HCT116 (cell line): Measurements from ENCODE around the gene MYO7B. TPM values are rescaled to one million over a fixed set of nuclear protein-coding genes. Genes with fewer than 3 reads are reported as not detected.

Experiments
- ATAC-seq: fragments of 200-7000 bp; cut with Tn5 transposase; 2 replicates; pipeline ENCODE4 v1.9.1; 2020; ENCODE audit warnings: mild to moderate bottlenecking, moderate library complexity
- BruUV-seq: library from RNA; stranded (reverse); fragments of 400-500 nt; replicated peaks from 2 replicates; lab custom pipeline; 2021; lab: Mats Ljungman, UMichigan
- CTCF ChIA-PET: fragments of 300-600 bp; sonication (Branson Sonifier 250); formaldehyde crosslinking; loops from one replicate; lab custom pipeline; 2021; ENCODE audit warnings: antibody characterized with exemption; lab: Charles Lee
- POLR2A ChIA-PET: fragments of 300-600, 350-600 bp; sonication (Branson Sonifier 250); formaldehyde crosslinking; loops from one replicate; lab custom pipeline; 2021; ENCODE audit warnings: antibody characterized with exemption; lab: Charles Lee
- RAD21 ChIA-PET, 2 experiments: fragments of 300-600 bp; sonication (Branson Sonifier 250); formaldehyde crosslinking; loops; one replicate each; lab custom pipeline; 2023; ENCODE audit warnings: low total read pairs in 2 of 2; ENCODE audit not compliant: uncharacterized antibody in 2 of 2, unreplicated experiment in 2 of 2, low non-redundant PET in 1 of 2; lab: Charles Lee
- DNase-seq: peaks from one replicate; pipeline ENCODE4 v3.0.0-alpha.2; 2010; ENCODE audit warnings: low read depth, low spot score
- H2AFZ ChIP-seq: fragments of 200-600 bp; shearing (Covaris generic), sonication (generic); 2 replicates; pipeline ENCODE4 v1.6.1; 2017; ENCODE audit warnings: low read depth, mixed run types, mixed read lengths, antibody characterized with exemption, low read length; ENCODE audit not compliant: poor library complexity, severe bottlenecking
- H3K27ac ChIP-seq: 2 replicates; pipeline ENCODE4 v1.5.1; 2012; ENCODE audit warnings: low read depth, low read length
- H3K27me3 ChIP-seq: fragments of 200-600 bp; sonication (generic); 2 replicates; pipeline ENCODE4 v1.6.1; 2016; ENCODE audit warnings: mixed run types, low read length, mixed read lengths; ENCODE audit not compliant: insufficient read depth
- H3K36me3 ChIP-seq, 2 experiments: fragments of 200-500 bp in 1 of 2; fragments of 200-600 bp in 1 of 2; sonication (Bioruptor generic) in 1 of 2; sonication (generic) in 1 of 2; 2 replicates each; pipeline versions ENCODE4 v1.5.1 to v1.6.1; 2014 to 2016; ENCODE audit warnings: low read length in 2 of 2, inconsistent platforms in 1 of 2, mixed read lengths in 1 of 2, mixed run types in 1 of 2; ENCODE audit not compliant: insufficient read depth in 2 of 2, control insufficient read depth in 1 of 2
- H3K4me1 ChIP-seq, 2 experiments: fragments of 200-600 bp in 1 of 2; sonication (generic) in 1 of 2; 2 replicates each; pipeline versions ENCODE4 v1.5.1 to v1.6.1; 2012 to 2017; ENCODE audit warnings: low read length in 2 of 2, inconsistent platforms in 1 of 2, mild to moderate bottlenecking in 1 of 2, mixed read lengths in 1 of 2, mixed run types in 1 of 2, moderate library complexity in 1 of 2; ENCODE audit not compliant: insufficient read depth in 2 of 2, control insufficient read depth in 1 of 2
- H3K4me2 ChIP-seq: fragments of 200-600 bp; sonication (generic); 2 replicates; pipeline ENCODE4 v1.6.1; 2017; ENCODE audit warnings: mixed run types, low read length, mixed read lengths
- H3K4me3 ChIP-seq, 2 experiments: fragments of 200-600 bp in 1 of 2; sonication (generic) in 1 of 2; replicated peaks in 1 of 2; 2 replicates each; pipeline ENCODE4 v1.5.1; 2011 to 2016; ENCODE audit warnings: low read length in 2 of 2, control low read depth in 1 of 2, low read depth in 1 of 2, mild to moderate bottlenecking in 1 of 2, mixed read lengths in 1 of 2, mixed run types in 1 of 2
- H3K79me2 ChIP-seq: fragments of 200-600 bp; sonication (generic); 2 replicates; pipeline ENCODE4 v1.6.1; 2017; ENCODE audit warnings: mild to moderate bottlenecking, mixed run types, low read length, moderate library complexity, mixed read lengths; ENCODE audit not compliant: insufficient read depth
- H3K9ac ChIP-seq: fragments of 200-600 bp; sonication (generic); 2 replicates; pipeline ENCODE4 v1.6.1; 2016; ENCODE audit warnings: low read length, mixed read lengths
- H3K9me2 ChIP-seq: fragments of 200-600 bp; sonication (generic), shearing (Covaris generic); 2 replicates; pipeline ENCODE4 v1.6.1; 2017; ENCODE audit warnings: mixed run types, mild to moderate bottlenecking, moderate library complexity; ENCODE audit not compliant: insufficient read depth
- H3K9me3 ChIP-seq, 2 experiments: fragments of 200-500 bp in 1 of 2; fragments of 200-600 bp in 1 of 2; sonication (Bioruptor generic) in 1 of 2; sonication (generic) in 1 of 2; 2 replicates each; pipeline ENCODE4 v1.6.1; 2014 to 2017; ENCODE audit warnings: low read length in 2 of 2, mixed read lengths in 2 of 2, inconsistent platforms in 1 of 2, low read depth in 1 of 2, mild to moderate bottlenecking in 1 of 2, mixed run types in 1 of 2, moderate library complexity in 1 of 2; ENCODE audit not compliant: control insufficient read depth in 1 of 2, insufficient read depth in 1 of 2
- H4K20me1 ChIP-seq: fragments of 200-600 bp; sonication (generic), shearing (Covaris generic); 2 replicates; pipeline ENCODE4 v1.6.1; 2017; ENCODE audit warnings: mixed run types, mild to moderate bottlenecking, moderate library complexity; ENCODE audit not compliant: insufficient read depth
- ATF3 ChIP-seq: IDR thresholded peaks from 2 replicates; pipeline ENCODE4 v1.6.1; 2012
- CBX3 ChIP-seq: IDR thresholded peaks from 2 replicates; pipeline ENCODE4 v1.6.1; 2012; ENCODE audit warnings: low read depth
- CEBPB ChIP-seq: IDR thresholded peaks from 2 replicates; pipeline ENCODE4 v1.6.1; 2012; ENCODE audit warnings: low read depth
- EGR1 ChIP-seq: IDR thresholded peaks from 2 replicates; pipeline ENCODE4 v1.6.1; 2012; ENCODE audit warnings: low read depth
- EZH2 ChIP-seq: fragments of 200-600 bp; sonication (generic); IDR thresholded peaks from 2 replicates; pipeline ENCODE4 v1.6.1; 2017; ENCODE audit warnings: antibody characterized with exemption, mixed run types
- POLR2A ChIP-seq: IDR thresholded peaks from 2 replicates; pipeline ENCODE4 v1.7.0; 2011; ENCODE audit warnings: borderline replicate concordance; ENCODE audit not compliant: insufficient read depth, insufficient read length; ENCODE audit errors: extremely low read depth
- POLR2AphosphoS5 ChIP-seq: IDR thresholded peaks from 2 replicates; pipeline ENCODE4 v1.6.1; 2011; ENCODE audit warnings: mild to moderate bottlenecking, low read depth, low read length, moderate library complexity
- RAD21 ChIP-seq: IDR thresholded peaks from 2 replicates; pipeline ENCODE4 v1.6.1; 2012; ENCODE audit warnings: low read depth, mild to moderate bottlenecking
- REST ChIP-seq: IDR thresholded peaks from 2 replicates; pipeline ENCODE4 v1.6.1; 2012; ENCODE audit warnings: low read depth
- SIN3A ChIP-seq: IDR thresholded peaks from 2 replicates; pipeline ENCODE4 v1.6.1; 2012; ENCODE audit warnings: low read depth
- TCF7L2 ChIP-seq: IDR thresholded peaks from 2 replicates; pipeline ENCODE4 v1.7.0; 2011; ENCODE audit warnings: borderline replicate concordance, inconsistent platforms; ENCODE audit not compliant: insufficient read depth, insufficient read length; ENCODE audit errors: extremely low read depth
- YY1 ChIP-seq: IDR thresholded peaks from 2 replicates; pipeline ENCODE4 v1.6.1; 2011; ENCODE audit warnings: low read length, low read depth, moderate library complexity, mild to moderate bottlenecking; ENCODE audit not compliant: insufficient replicate concordance; ENCODE audit errors: extremely low read depth
- ZFX ChIP-seq: fragments of 450-650 bp; IDR thresholded peaks from 2 replicates; pipeline ENCODE4 v1.6.1; 2017
- ZNF274 ChIP-seq: fragments of 200-500 bp; sonication (Bioruptor generic); IDR thresholded peaks from 2 replicates; pipeline ENCODE4 v1.6.1; 2014; ENCODE audit warnings: mild to moderate bottlenecking, low read depth, low read length, inconsistent platforms
- intact Hi-C: fragments of 100-400 bp; cut with micrococcal nuclease; formaldehyde crosslinking; loops from 2 replicates; pipeline ENCODE4 v1.10.0; 2022
- total RNA-seq: library from RNA; stranded (reverse); gene quantifications from one replicate; pipeline ENCODE4 v1.2.1, GENCODE V29; 2021; ENCODE audit not compliant: unreplicated experiment
- TF ChIP-seq, protein P1 (sequence below), 3 experiments: fragments of 200-600 bp in 1 of 3; sonication (generic) in 1 of 3; IDR thresholded peaks in 2 of 3; conservative IDR thresholded peaks in 1 of 3; 2 replicates each; pipeline ENCODE4 v1.5.1; 2012 to 2017; ENCODE audit warnings: low read depth in 2 of 3, low read length in 2 of 3, antibody characterized with exemption in 1 of 3, borderline replicate concordance in 1 of 3, control low read depth in 1 of 3, mild to moderate bottlenecking in 1 of 3, mixed read lengths in 1 of 3, mixed run types in 1 of 3, moderate library complexity in 1 of 3; ENCODE audit not compliant: insufficient read depth in 1 of 3
- TF ChIP-seq, protein P2 (sequence below): IDR thresholded peaks from 2 replicates; pipeline ENCODE4 v1.6.1; 2012

MYO7B gene
- total RNA-seq, 1 experiment from 2014 or later: 0.07 TPM

DNA sequence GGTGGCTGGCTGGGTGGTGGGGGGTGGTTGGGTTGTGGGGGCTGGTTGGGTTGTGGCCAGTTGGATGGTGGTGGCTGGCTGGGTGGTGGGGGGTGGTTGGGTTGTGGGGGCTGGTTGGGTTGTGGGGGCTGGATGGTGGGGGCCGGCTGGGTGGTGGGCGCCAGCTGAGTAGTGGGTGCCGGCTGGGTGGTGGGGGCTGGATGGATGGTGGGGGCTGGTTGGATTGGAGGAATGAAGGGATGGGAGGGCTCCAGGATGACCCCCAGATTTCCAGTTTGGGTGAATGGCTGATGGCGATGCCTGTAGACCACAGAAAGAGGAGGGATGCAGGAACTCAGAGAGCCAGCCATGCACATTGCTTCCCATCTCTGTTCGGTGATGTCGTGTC is 83.7 kb downstream of the MYO7B start:
- no TSS peak for BruUV-seq
- H3K27ac ChIP-seq: no peak overlapping the region
- CTCF ChIA-PET: interaction anchor here (0.7 kb wide), 1 partner anchor 31 kb away, joined by 3 read pairs; no protein-coding TSS in a partner anchor

More for the DNA sequence above, 83.7 kb downstream of the MYO7B start:
- Histone ChIP-seq H3K4me2 (no peak overlapping the region), H3K27me3 (no peaks in the 10 kb centered on the region), H2AFZ (no peak overlapping the region), H3K9me2 (no peaks in the 10 kb centered on the region), H4K20me1 (no peaks in the 10 kb centered on the region), H3K9me3 (no peaks in the 10 kb centered on the region), H3K9ac (no peak overlapping the region), H3K4me1 (peaks cover 0 to 16% of the 10 kb centered on the region in 2 experiments; a peak in 2 of 4 replicates), H3K4me3 (no peak overlapping the region), H3K36me3 (no peaks in the 10 kb centered on the region), H3K79me2 (no peaks in the 10 kb centered on the region)
- DNase-seq (no peak), ATAC-seq (no peak)
- TF ChIP-seq SIN3A: no peak
- no peak for TF ChIP-seq TCF7L2
- TF ChIP-seq POLR2A: no peak
- TF ChIP-seq RAD21: no peak
- TF ChIP-seq ZFX: no peak
- no peak for TF ChIP-seq ZNF274
- TF ChIP-seq POLR2AphosphoS5: no peak
- TF ChIP-seq, protein P1, sequence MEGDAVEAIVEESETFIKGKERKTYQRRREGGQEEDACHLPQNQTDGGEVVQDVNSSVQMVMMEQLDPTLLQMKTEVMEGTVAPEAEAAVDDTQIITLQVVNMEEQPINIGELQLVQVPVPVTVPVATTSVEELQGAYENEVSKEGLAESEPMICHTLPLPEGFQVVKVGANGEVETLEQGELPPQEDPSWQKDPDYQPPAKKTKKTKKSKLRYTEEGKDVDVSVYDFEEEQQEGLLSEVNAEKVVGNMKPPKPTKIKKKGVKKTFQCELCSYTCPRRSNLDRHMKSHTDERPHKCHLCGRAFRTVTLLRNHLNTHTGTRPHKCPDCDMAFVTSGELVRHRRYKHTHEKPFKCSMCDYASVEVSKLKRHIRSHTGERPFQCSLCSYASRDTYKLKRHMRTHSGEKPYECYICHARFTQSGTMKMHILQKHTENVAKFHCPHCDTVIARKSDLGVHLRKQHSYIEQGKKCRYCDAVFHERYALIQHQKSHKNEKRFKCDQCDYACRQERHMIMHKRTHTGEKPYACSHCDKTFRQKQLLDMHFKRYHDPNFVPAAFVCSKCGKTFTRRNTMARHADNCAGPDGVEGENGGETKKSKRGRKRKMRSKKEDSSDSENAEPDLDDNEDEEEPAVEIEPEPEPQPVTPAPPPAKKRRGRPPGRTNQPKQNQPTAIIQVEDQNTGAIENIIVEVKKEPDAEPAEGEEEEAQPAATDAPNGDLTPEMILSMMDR (IDR thresholded peaks at IDR 0.05 in 2 of 3, conservative IDR thresholded peaks at IDR 0.05 in 1 of 3; ENCODE audit: borderline replicate concordance in 1 of 3, insufficient read depth in 1 of 3, low read depth in 2 of 3, low read length in 2 of 3): no peak
- TF ChIP-seq REST: no peak
- no peak for TF ChIP-seq EGR1
- no peak for TF ChIP-seq CBX3
- no peak for TF ChIP-seq YY1
- TF ChIP-seq CEBPB: no peak
- TF ChIP-seq EZH2: no peak
- TF ChIP-seq, protein P2, sequence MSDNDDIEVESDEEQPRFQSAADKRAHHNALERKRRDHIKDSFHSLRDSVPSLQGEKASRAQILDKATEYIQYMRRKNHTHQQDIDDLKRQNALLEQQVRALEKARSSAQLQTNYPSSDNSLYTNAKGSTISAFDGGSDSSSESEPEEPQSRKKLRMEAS: no peak
- no peak for TF ChIP-seq ATF3
- POLR2A ChIA-PET: no interaction called here
- intact Hi-C loops: no loop called here
- RAD21 ChIA-PET: no interaction called here
